GM19467 (cell line): Measurements from ENCODE around the gene MYLK4.

ENCODE experiments used
- ATAC-seq: cut with Tn5 transposase; IDR thresholded peaks from one replicate; pipeline ENCODE4 v1.9.1; 2021; ENCODE audit warnings: mild to moderate bottlenecking, moderate library complexity; ENCODE audit not compliant: unreplicated experiment

Gene MYLK4

GRCh38 chr6:2665146-2666070 is 85.3 kb downstream of the MYLK4 start:
- ATAC-seq: no peak

GRCh38 chr6:2663123-2663522 is 87.6 kb downstream of the MYLK4 start:
- no peak for ATAC-seq

- ATAC-seq: no peak
Observed at GRCh38 chr6:2661651-2662050, 89.1 kb downstream of the MYLK4 start.

- ATAC-seq: no peak
Observed at GRCh38 chr6:2659882-2660281, 90.8 kb downstream of the MYLK4 start.

- no peak for ATAC-seq
Observed at GRCh38 chr6:2659381-2659780, 91.3 kb downstream of the MYLK4 start.

GRCh38 chr6:2658788-2659187 is 91.9 kb downstream of the MYLK4 start:
- peak; percentile 73 for ATAC-seq

- no peak for ATAC-seq
Observed at GRCh38 chr6:2656460-2657079, 94.2 kb downstream of the MYLK4 start.

- no peak for ATAC-seq
Observed at GRCh38 chr6:2655844-2656433, 94.8 kb downstream of the MYLK4 start.

- no peak for ATAC-seq
Observed at GRCh38 chr6:2653369-2654032, 97.2 kb downstream of the MYLK4 start.

GRCh38 chr6:2652611-2653010 is 98.1 kb downstream of the MYLK4 start:
- ATAC-seq: no peak

GRCh38 chr6:2651961-2652360 is 98.8 kb downstream of the MYLK4 start:
- ATAC-seq: no peak

- no peak for ATAC-seq
Observed at GRCh38 chr6:2651536-2651935, 99.2 kb downstream of the MYLK4 start.

- ATAC-seq: no peak
Observed at GRCh38 chr6:2646346-2646745, 104.4 kb downstream of the MYLK4 start.

GRCh38 chr6:2643935-2644539 is 106.7 kb downstream of the MYLK4 start:
- ATAC-seq: no peak

- no peak for ATAC-seq
Observed at GRCh38 chr6:2643130-2643529, 107.6 kb downstream of the MYLK4 start.

GRCh38 chr6:2641044-2641725 is 109.5 kb downstream of the MYLK4 start:
- ATAC-seq: peak; percentile 56

GRCh38 chr6:2640551-2640950 is 110.2 kb downstream of the MYLK4 start:
- no peak for ATAC-seq

GRCh38 chr6:2639896-2640295 is 110.8 kb downstream of the MYLK4 start:
- no peak for ATAC-seq

- no peak for ATAC-seq
Observed at GRCh38 chr6:2639167-2639566, 111.6 kb downstream of the MYLK4 start.

GRCh38 chr6:2636672-2637071 is 114.0 kb downstream of the MYLK4 start:
- no peak for ATAC-seq
